Lower leg skin (tissue), 4 donors: ENCODE results near the gene ADGRL4. TPM values are rescaled to one million over a fixed set of nuclear protein-coding genes. Genes with fewer than 3 reads are reported as not detected.
A peak's percentile ranks its signal among the peaks of the same experiment; 100 is the strongest.

Source experiments
- DNase-seq, 2 donors: peaks; one replicate each; pipeline ENCODE4 v3.0.0-alpha.2; 2019; ENCODE audit warnings: low spot score in 2 of 2
- H3K4me3 ChIP-seq: fragments of 200-600 bp; sonication (generic); 2 replicates; pipeline ENCODE4 v1.5.1; 2017; ENCODE audit warnings: mild to moderate bottlenecking, low read depth; ENCODE audit not compliant: poor library complexity, severe bottlenecking
- POLR2A ChIP-seq, 2 donors: fragments of 450-650 bp; IDR thresholded peaks; one replicate each; pipeline ENCODE4 v1.6.1; 2016 to 2017; ENCODE audit warnings: antibody characterized with exemption in 2 of 2, mild to moderate bottlenecking in 1 of 2, moderate library complexity in 1 of 2
- WGBS, 2 donors: methylation state at CpG; one replicate each; pipeline ENCODE4 v1.1.5; 2018; 5-methylcytosine and 5-hydroxymethylcytosine counted together
- intact Hi-C: fragments of 100-400 bp; cut with DNase I; formaldehyde crosslinking; loops from one replicate; pipeline ENCODE4 v1.15.0; 2023; ENCODE audit warnings: low total_unique reads
- total RNA-seq, 4 donors: library from RNA; depleted of rRNA; stranded (reverse); fragments of >200 nt; gene quantifications; one replicate each; pipeline ENCODE4 v1.1.0, GENCODE V29; 2016
- TF ChIP-seq, protein P1 (sequence below), 3 donors: fragments of 450-650 bp; IDR thresholded peaks; one replicate each; pipeline ENCODE4 v1.5.1; 2016; ENCODE audit warnings: antibody characterized with exemption in 3 of 3, mild to moderate bottlenecking in 3 of 3, moderate library complexity in 2 of 3

ADGRL4 gene
- total RNA-seq, result 10 to 100 TPM in 2 of 4 donors, 1 to 10 TPM in 2; 6.7 to 16.6 (median 9.7) TPM

DNA sequence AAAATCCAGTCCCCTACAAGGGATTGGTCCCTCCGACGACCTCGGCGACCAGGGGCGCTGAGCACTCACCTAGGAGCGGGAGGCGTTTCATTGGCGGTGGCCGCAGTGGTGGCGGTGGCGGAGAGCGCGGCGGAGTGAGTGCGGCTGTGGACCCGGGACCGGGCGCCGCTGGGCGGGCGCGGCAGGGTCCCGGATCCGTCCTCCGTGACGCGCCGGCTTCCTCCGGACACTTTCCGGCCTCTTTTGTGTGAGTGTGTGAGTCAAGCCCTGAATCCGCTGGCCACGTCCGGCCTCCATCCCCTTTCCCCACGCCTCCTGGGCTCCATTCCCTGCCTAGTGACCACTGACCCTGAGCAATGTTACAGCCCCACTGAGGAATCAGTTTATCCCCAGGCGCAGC, at the start of gene ADGRL4:
Gene ADGRL4 (minus strand): TSS at position 167 of the 400 bp plus-strand sequence. CDS start 76 bp downstream, at position 91.
- H3K4me3 ChIP-seq, result no peak within 1 kb of the TSS
- WGBS, 2 donors, result 16 to 24% methylated on average over 24 to 29 of the region's 35 CpGs
- DNase-seq, result peak in 1 of 2 donors; percentile 83
- TF ChIP-seq, protein P1, sequence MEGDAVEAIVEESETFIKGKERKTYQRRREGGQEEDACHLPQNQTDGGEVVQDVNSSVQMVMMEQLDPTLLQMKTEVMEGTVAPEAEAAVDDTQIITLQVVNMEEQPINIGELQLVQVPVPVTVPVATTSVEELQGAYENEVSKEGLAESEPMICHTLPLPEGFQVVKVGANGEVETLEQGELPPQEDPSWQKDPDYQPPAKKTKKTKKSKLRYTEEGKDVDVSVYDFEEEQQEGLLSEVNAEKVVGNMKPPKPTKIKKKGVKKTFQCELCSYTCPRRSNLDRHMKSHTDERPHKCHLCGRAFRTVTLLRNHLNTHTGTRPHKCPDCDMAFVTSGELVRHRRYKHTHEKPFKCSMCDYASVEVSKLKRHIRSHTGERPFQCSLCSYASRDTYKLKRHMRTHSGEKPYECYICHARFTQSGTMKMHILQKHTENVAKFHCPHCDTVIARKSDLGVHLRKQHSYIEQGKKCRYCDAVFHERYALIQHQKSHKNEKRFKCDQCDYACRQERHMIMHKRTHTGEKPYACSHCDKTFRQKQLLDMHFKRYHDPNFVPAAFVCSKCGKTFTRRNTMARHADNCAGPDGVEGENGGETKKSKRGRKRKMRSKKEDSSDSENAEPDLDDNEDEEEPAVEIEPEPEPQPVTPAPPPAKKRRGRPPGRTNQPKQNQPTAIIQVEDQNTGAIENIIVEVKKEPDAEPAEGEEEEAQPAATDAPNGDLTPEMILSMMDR (IDR thresholded peaks at IDR 0.05), result no peak
- TF ChIP-seq POLR2A (IDR thresholded peaks at IDR 0.05), result no peak
- intact Hi-C loops, result no loop called here

DNA sequence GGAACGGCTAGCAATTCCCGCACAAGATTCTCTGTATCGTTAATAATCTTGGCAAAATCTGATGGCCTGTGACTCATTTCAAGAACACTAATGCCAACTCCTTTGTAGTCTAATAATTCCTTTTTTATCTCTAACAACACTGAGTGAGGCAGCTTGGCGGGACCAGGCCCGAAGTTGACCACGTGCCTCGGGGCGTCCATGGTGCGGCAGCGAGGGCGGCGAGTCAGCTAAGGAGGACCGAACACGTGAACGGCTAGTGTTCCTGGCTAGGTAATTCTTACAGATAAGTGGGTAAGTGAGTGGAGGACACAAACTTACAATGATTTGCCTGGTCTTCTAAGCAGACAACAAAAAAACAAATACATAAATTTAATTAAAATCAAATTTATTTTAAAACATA, 49.3 kb upstream of the ADGRL4 start:
- no peak overlapping the region for H3K4me3 ChIP-seq
- intact Hi-C loops, result no loop called here
- no peak for DNase-seq
- 96% methylated on average over 15 of the region's 15 CpGs for WGBS, 2 donors
- TF ChIP-seq POLR2A (IDR thresholded peaks at IDR 0.05), result no peak

DNA sequence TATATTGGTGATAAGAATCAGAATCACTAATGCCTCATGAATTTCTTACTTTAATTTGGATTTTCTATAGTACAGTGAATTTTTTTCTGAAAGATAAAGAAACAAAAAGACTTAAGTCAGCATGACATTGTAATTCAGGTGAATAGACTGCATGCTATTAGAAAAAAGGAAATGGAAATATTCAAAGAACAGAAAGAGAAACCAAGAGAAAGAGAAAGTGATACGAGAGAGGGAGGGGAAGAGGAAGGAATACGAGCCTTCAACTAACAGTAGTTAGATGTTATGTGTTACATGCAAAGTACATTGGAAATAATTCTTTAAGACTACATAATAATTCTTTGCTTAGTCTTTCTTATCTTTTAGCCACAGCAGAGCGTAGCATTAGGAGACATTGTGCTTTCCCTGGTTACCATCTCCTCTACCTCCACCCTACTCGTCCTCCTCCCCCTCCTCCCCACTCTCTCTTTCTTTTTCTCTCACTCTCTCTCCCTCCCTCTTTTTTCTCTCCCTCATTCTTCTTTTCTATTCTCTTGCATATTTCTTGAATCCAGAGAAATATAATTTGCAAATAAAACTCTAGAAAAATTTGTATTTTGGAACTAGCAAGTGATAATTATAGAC, 46.4 kb upstream of the ADGRL4 start:
- TF ChIP-seq, protein P1 (IDR thresholded peaks at IDR 0.05), result no peak
- TF ChIP-seq POLR2A (IDR thresholded peaks at IDR 0.05), result no peak
- 55 to 58% methylated on average over 4 of the region's 4 CpGs for WGBS, 2 donors
- no peak overlapping the region for H3K4me3 ChIP-seq
- no peak for DNase-seq
- intact Hi-C loops, result no loop called here

DNA sequence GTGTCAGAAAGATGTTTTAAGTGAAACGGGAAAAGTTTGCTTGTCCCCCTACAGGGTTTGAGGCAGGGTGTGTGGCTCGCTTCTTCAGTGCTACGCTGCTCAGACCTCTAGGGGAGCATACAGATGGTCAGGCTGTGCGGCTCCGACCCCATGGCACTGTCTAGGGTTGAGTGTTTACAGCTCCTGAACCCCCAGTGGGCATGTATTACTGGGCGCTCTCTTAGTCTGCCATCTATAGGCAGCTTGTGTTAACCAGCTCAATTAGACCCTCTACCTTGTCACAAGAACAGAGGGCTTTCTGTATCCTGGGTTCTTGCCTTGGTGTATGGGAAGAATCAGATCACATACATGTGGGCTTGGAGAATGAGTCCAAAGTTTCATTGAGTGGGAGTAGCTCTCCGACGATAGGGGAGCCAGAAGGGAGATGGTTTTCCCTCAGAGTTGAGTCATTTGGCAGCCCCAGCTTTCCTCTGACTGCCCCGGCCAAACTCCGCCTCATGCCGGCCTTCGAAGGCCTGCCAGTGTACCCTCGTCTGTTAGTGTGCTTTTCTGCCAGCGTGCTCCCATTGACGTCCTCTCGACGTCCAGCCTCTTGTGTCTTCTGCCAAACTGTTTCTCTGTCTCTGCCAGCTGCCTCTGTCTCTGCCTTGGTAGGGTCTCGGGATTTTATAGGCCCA, 38.6 kb upstream of the ADGRL4 start:
- no peak for TF ChIP-seq POLR2A (IDR thresholded peaks at IDR 0.05)
- TF ChIP-seq, protein P1 (IDR thresholded peaks at IDR 0.05), result no peak
- H3K4me3 ChIP-seq, result no peak overlapping the region
- 80 to 81% methylated on average over 18 of the region's 18 CpGs for WGBS, 2 donors
- intact Hi-C loops, result no loop called here
- no peak for DNase-seq

DNA sequence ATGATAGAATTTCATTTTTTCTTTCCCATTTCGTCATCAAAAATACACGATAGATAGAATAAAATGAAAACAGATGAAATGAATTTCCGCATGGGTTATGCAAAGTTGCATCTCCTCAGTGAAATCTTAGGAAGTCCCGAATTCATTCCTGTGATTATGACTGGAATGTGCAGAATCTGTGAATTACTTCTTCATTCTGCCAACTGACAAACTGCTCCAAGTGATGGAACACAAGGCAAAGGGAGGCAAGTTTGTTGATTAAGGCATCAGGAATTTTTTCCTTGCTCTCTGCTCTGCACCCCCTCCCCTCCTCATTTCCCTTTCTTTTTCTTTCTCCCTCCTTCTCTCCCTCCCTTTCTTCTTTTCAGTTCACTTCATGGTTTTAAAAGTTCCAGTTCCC, 37.0 kb upstream of the ADGRL4 start:
- DNase-seq, result no peak
- intact Hi-C loops, result no loop called here
- no peak overlapping the region for H3K4me3 ChIP-seq
- WGBS, 2 donors, result 36 to 40% methylated on average over 4 of the region's 4 CpGs
- no peak for TF ChIP-seq POLR2A (IDR thresholded peaks at IDR 0.05)
- TF ChIP-seq, protein P1 (IDR thresholded peaks at IDR 0.05), result no peak

DNA sequence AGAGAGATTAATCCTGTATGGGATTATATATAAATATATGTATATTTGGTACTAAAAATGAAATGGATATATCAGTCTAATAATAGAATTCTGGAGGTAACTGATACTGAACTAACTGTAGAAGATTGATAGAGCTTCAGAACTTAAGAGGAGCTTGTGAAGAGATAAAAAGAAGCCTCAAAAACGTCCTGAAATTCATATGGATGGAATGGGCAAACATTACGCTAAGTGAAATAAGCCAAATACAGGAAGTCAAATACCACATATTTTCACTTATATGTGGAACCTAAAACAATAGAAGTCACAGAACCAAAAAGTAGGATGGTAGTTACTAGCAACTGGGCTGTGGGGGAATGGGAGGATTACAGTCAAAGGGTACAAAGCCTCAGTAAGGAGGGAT, 36.0 kb upstream of the ADGRL4 start:
- DNase-seq, result no peak
- TF ChIP-seq, protein P1 (IDR thresholded peaks at IDR 0.05), result no peak
- TF ChIP-seq POLR2A (IDR thresholded peaks at IDR 0.05), result no peak
- no peak overlapping the region for H3K4me3 ChIP-seq
- intact Hi-C loops, result no loop called here
- WGBS, 2 donors, result 42 to 48% methylated on average over 2 of the region's 2 CpGs
